NCI-H2107 treated with DMSO at 0.1 percent for 48 hours (cell line): ENCODE data around the gene NCAM1.

Experiments used
- DNase-seq: peaks from one replicate; lab custom pipeline; 2025; ENCODE audit not compliant: unreplicated experiment; lab: John Stamatoyannopoulos, UW

The NCAM1 gene

GRCh38 chr11:112968941-112969713 is 7.9 kb downstream of the NCAM1 start:
- no peak for DNase-seq

- DNase-seq = no peak
Measured at GRCh38 chr11:112971195-112971594, 10.0 kb downstream of the NCAM1 start.

- no peak for DNase-seq
Measured at GRCh38 chr11:112971827-112972226, 10.6 kb downstream of the NCAM1 start.

GRCh38 chr11:112972399-112973145 is 11.4 kb downstream of the NCAM1 start:
- no peak for DNase-seq

GRCh38 chr11:112975051-112975450 is 13.8 kb downstream of the NCAM1 start:
- no peak for DNase-seq

- no peak for DNase-seq
Measured at GRCh38 chr11:112975493-112975892, 14.3 kb downstream of the NCAM1 start.

- DNase-seq = no peak
Measured at GRCh38 chr11:112977755-112978154, 16.5 kb downstream of the NCAM1 start.

GRCh38 chr11:112983887-112984286 is 22.7 kb downstream of the NCAM1 start:
- no peak for DNase-seq

GRCh38 chr11:112989198-112989597 is 28.0 kb downstream of the NCAM1 start:
- no peak for DNase-seq

- DNase-seq = no peak
Measured at GRCh38 chr11:112993808-112994207, 32.6 kb downstream of the NCAM1 start.

GRCh38 chr11:112995423-112996090 is 34.3 kb downstream of the NCAM1 start:
- DNase-seq = no peak

- DNase-seq = no peak
Measured at GRCh38 chr11:112996994-112997393, 35.8 kb downstream of the NCAM1 start.

GRCh38 chr11:112997857-112998466 is 36.7 kb downstream of the NCAM1 start:
- DNase-seq = no peak

GRCh38 chr11:112999520-112999919 is 38.3 kb downstream of the NCAM1 start:
- DNase-seq = peak; percentile 15

GRCh38 chr11:113001709-113002108 is 40.5 kb downstream of the NCAM1 start:
- DNase-seq = peak; percentile 94

- DNase-seq = peak; percentile 28
Measured at GRCh38 chr11:113006896-113007445, 45.8 kb downstream of the NCAM1 start.

- DNase-seq = peak; percentile 90
Measured at GRCh38 chr11:113014262-113015097, 53.3 kb downstream of the NCAM1 start.

- no peak for DNase-seq
Measured at GRCh38 chr11:113015098-113015455, 53.9 kb downstream of the NCAM1 start.

GRCh38 chr11:113016905-113017304 is 55.7 kb downstream of the NCAM1 start:
- DNase-seq = no peak

GRCh38 chr11:113018913-113019312 is 57.7 kb downstream of the NCAM1 start:
- no peak for DNase-seq
